Kidney (tissue), 14 donors: ENCODE data around the gene TARBP1. TPM values are rescaled to one million over a fixed set of nuclear protein-coding genes. Genes with fewer than 3 reads are reported as not detected.

Experiments used
- DNase-seq, 5 donors: peaks; one replicate each; pipeline ENCODE4 v3.0.0-alpha.2; 2013 to 2020
- FAIRE-seq: peaks from 2 replicates; lab custom pipeline; 2012; peaks lifted over from hg19 to GRCh38; lab: Jason Lieb, UNC
- H3K27ac ChIP-seq, 2 donors: one replicate each; pipeline ENCODE4 v1.7.0; 2013; ENCODE audit warnings: low read depth in 2 of 2, low read length in 2 of 2, inconsistent platforms in 1 of 2
- H3K27me3 ChIP-seq: one replicate; pipeline ENCODE4 v1.7.1; 2013; ENCODE audit warnings: low read length, inconsistent platforms; ENCODE audit not compliant: control insufficient read depth, insufficient read depth
- H3K36me3 ChIP-seq, 3 donors: one replicate each; pipeline versions ENCODE4 v1.7.0 to v1.7.1; 2013; ENCODE audit warnings: low read length in 3 of 3, control low read depth in 1 of 3, inconsistent platforms in 1 of 3; ENCODE audit not compliant: insufficient read depth in 3 of 3, control insufficient read depth in 2 of 3
- H3K4me1 ChIP-seq, 3 donors: one replicate each; pipeline versions ENCODE4 v1.7.0 to v1.7.1; 2013; ENCODE audit warnings: low read length in 3 of 3, inconsistent platforms in 1 of 3, low read depth in 1 of 3; ENCODE audit not compliant: control insufficient read depth in 2 of 3, insufficient read depth in 2 of 3
- H3K4me3 ChIP-seq, 3 donors: one replicate each; pipeline versions ENCODE4 v1.7.0 to v1.8.1; 2013; ENCODE audit warnings: low read length in 3 of 3, control low read depth in 1 of 3, inconsistent platforms in 1 of 3
- H3K9ac ChIP-seq, 3 donors: one replicate each; pipeline versions ENCODE4 v1.7.0 to v1.7.1; 2013; ENCODE audit warnings: low read length in 3 of 3, control low read depth in 1 of 3, inconsistent platforms in 1 of 3
- H3K9me3 ChIP-seq, 3 donors: one replicate each; pipeline versions ENCODE4 v1.7.0 to v1.7.1; 2013; ENCODE audit warnings: low read length in 3 of 3, control low read depth in 1 of 3, inconsistent platforms in 1 of 3; ENCODE audit not compliant: control insufficient read depth in 2 of 3, insufficient read depth in 1 of 3
- CTCF ChIP-seq: IDR thresholded peaks from 3 replicates; pipeline ENCODE4 v1.5.1; 2012; ENCODE audit warnings: mild to moderate bottlenecking, moderate library complexity, borderline replicate concordance; ENCODE audit not compliant: insufficient read depth; ENCODE audit errors: extremely low read depth
- intact Hi-C: fragments of 100-400 bp; cut with DNase I; formaldehyde crosslinking; loops from one replicate; pipeline ENCODE4 v1.11.1; 2022
- polyA plus RNA-seq: library from polyadenylated mRNA; stranded (reverse); fragments of 350-450 nt; fragmentation: Illumina TruSeq; extraction: RNeasy Lipid Tissue Mini Kit (QIAGEN cat#74804); gene quantifications from one replicate; pipeline ENCODE4 v1.2.3, GENCODE V29; 2014; ENCODE audit warnings: low read depth, low replicate concordance; ENCODE audit not compliant: insufficient read depth
- total RNA-seq: library from RNA; stranded (reverse); fragmentation: NEBNext Ultra II Directional; extraction: Animal tissue kit (Norgen Biotek cat#: 25700); gene quantifications from one replicate; pipeline ENCODE4 v1.2.1, GENCODE V29; 2021
- donor health status: control.
- donor health status: control.
- donor health status: control.
- donor health status: control.
- donor health status: control.
- donor health status: DM: yes; HTN: yes; CAD: no.
- donor health status: Normal renal cell carcinoma (clear cell type).

TARBP1 gene
- total and polyA plus RNA-seq, 2 donors from 2014 or later: 14.3 to 26.2 TPM

- intact Hi-C loops: no loop called here
- Histone ChIP-seq H3K36me3 (peaks cover 0 to 17% (median 9%) of the 10 kb centered on the region in 3 donors), H3K4me3 (peak overlapping the region; percentile 98 to 100 (median 99)), H3K27ac (peak overlapping the region; percentile 94 to 97), H3K27me3 (no peaks in the 10 kb centered on the region), H3K4me1 (peaks cover 4 to 7% (median 5%) of the 10 kb centered on the region in 3 donors), H3K9ac (peak overlapping the region; percentile 64 to 100 (median 98)), H3K9me3 (no peaks in the 10 kb centered on the region)
- DNase-seq (no peak), FAIRE-seq (no peak)
- TF ChIP-seq CTCF: no peak
These were observed 105.1 kb downstream of the TARBP1 start for GRCh38 chr1:234373959-234374254.

- DNase-seq (peak; percentile 95 to 98 (median 97)), FAIRE-seq (no peak)
- peak within 1 kb of the TSS; percentile 98 to 100 (median 99) for H3K4me3 ChIP-seq
- peak within 1 kb of the TSS; percentile 94 to 97 for H3K27ac ChIP-seq
- no peak for TF ChIP-seq CTCF
- peak within 1 kb of the TSS; percentile 88 to 100 (median 98) for H3K9ac ChIP-seq
- H3K4me1 ChIP-seq: peaks cover 4 to 7% (median 5%) of the 10 kb centered on the region in 3 donors
- no peaks in the 10 kb centered on the region for H3K27me3 ChIP-seq
- peaks cover 0 to 17% (median 9%) of the 10 kb centered on the region in 3 donors for H3K36me3 ChIP-seq
- intact Hi-C loops: no loop called here
- no peaks in the 10 kb centered on the region for H3K9me3 ChIP-seq
These were observed 105.7 kb downstream of the TARBP1 start, which contains the start of gene COA6 for GRCh38 chr1:234373064-234373958. Gene COA6, plus strand, starts transcription at chr1:234373456. Its CDS starts 11 bp downstream, at chr1:234373467.

GRCh38 chr1:234372011-234372757 lies 106.8 kb downstream of the TARBP1 start:
- peak overlapping the region; percentile 98 to 100 (median 99) for H3K4me3 ChIP-seq
- no peaks in the 10 kb centered on the region for H3K27me3 ChIP-seq
- peaks cover 4 to 7% (median 5%) of the 10 kb centered on the region in 3 donors for H3K4me1 ChIP-seq
- no peak for FAIRE-seq
- intact Hi-C loops: no loop called here
- no peak for TF ChIP-seq CTCF
- H3K36me3 ChIP-seq: peaks cover 0 to 9% (median 5%) of the 10 kb centered on the region in 3 donors
- no peak overlapping the region for H3K27ac ChIP-seq
- peak in 1 of 5 donors; percentile 1 for DNase-seq
- H3K9me3 ChIP-seq: no peaks in the 10 kb centered on the region
- peak overlapping the region in 2 of 3 donors; percentile 98 to 100 for H3K9ac ChIP-seq
